Mononuclear cell (primary cell): Measurements from ENCODE around the gene MCOLN2. TPM values are rescaled to one million over a fixed set of nuclear protein-coding genes. Genes with fewer than 3 reads are reported as not detected.
"Not testable (repeated sequence)": the region's sequence is repeated elsewhere in the genome, so short reads cannot be mapped to it uniquely, and the experiment has no call there.

ENCODE experiments used
- H3K27me3 ChIP-seq: 2 replicates; pipeline ENCODE4 v1.6.0; 2011; ENCODE audit warnings: low read length, control low read depth; ENCODE audit not compliant: insufficient read depth
- H3K4me1 ChIP-seq: 2 replicates; pipeline ENCODE4 v1.5.1; 2011; ENCODE audit warnings: mild to moderate bottlenecking, low read length, control low read depth; ENCODE audit not compliant: insufficient read depth
- H3K4me3 ChIP-seq: 2 replicates; pipeline ENCODE4 v1.5.1; 2011; ENCODE audit warnings: mild to moderate bottlenecking, low read length, moderate library complexity
- H3K9me3 ChIP-seq: 2 replicates; pipeline ENCODE4 v1.5.1; 2011; ENCODE audit warnings: low read depth, mild to moderate bottlenecking, control low read depth, low read length
- total RNA-seq: library from RNA; depleted of rRNA; stranded (reverse); fragments of >200 nt; gene quantifications from one replicate; pipeline ENCODE4 v1.2.3, GENCODE V29; 2012

Gene MCOLN2
- total RNA-seq, 1 donor: 14.1 TPM

GRCh38 chr1:84997667-84998600 lies 1.0 kb upstream of the MCOLN2 start:
- Histone ChIP-seq H3K27me3 (peaks cover 52% of the 10 kb centered on the region), H3K4me1 (peaks cover 31% of the 10 kb centered on the region), H3K4me3 (peak overlapping the region; percentile 31), H3K9me3 (no peaks in the 10 kb centered on the region)

- Histone ChIP-seq H3K9me3 (no peaks in the 10 kb centered on the region), H3K4me1 (peaks cover 37% of the 10 kb centered on the region), H3K4me3 (peak overlapping the region; percentile 12), H3K27me3 (peaks cover 39% of the 10 kb centered on the region)
These were observed 1.2 kb downstream of the MCOLN2 start for GRCh38 chr1:84995484-84996334.

- Histone ChIP-seq H3K9me3 (no peaks in the 10 kb centered on the region), H3K4me3 (no peak overlapping the region), H3K27me3 (peaks cover 8% of the 10 kb centered on the region), H3K4me1 (peaks cover 22% of the 10 kb centered on the region)
These were observed 5.6 kb downstream of the MCOLN2 start for GRCh38 chr1:84991097-84991920.

GRCh38 chr1:84988588-84988987 lies 8.3 kb downstream of the MCOLN2 start:
- no peaks in the 10 kb centered on the region for H3K27me3 ChIP-seq
- H3K4me3 ChIP-seq: no peak overlapping the region
- no peaks in the 10 kb centered on the region for H3K9me3 ChIP-seq
- peaks cover 17% of the 10 kb centered on the region for H3K4me1 ChIP-seq

- H3K4me3 ChIP-seq, H3K27me3 ChIP-seq, H3K9me3 ChIP-seq: not testable (repeated sequence)
- peaks cover 15% of the 10 kb centered on the region for H3K4me1 ChIP-seq
These were observed 10.4 kb downstream of the MCOLN2 start for GRCh38 chr1:84986561-84986960.

GRCh38 chr1:84985365-84985764 lies 11.5 kb downstream of the MCOLN2 start:
- Histone ChIP-seq H3K27me3 (no peaks in the 10 kb centered on the region), H3K4me3 (no peak overlapping the region), H3K4me1 (peaks cover 11% of the 10 kb centered on the region), H3K9me3 (no peaks in the 10 kb centered on the region)

GRCh38 chr1:84982395-84982794 lies 14.5 kb downstream of the MCOLN2 start:
- Histone ChIP-seq H3K27me3 (no peaks in the 10 kb centered on the region), H3K9me3 (no peaks in the 10 kb centered on the region), H3K4me1 (no peaks in the 10 kb centered on the region), H3K4me3 (no peak overlapping the region)

GRCh38 chr1:84975035-84975434 lies 21.9 kb downstream of the MCOLN2 start:
- H3K4me1 ChIP-seq: peaks cover 23% of the 10 kb centered on the region
- H3K9me3 ChIP-seq: no peaks in the 10 kb centered on the region
- H3K27me3 ChIP-seq: no peaks in the 10 kb centered on the region
- no peak overlapping the region for H3K4me3 ChIP-seq

- Histone ChIP-seq H3K4me1 (peaks cover 23% of the 10 kb centered on the region), H3K9me3 (no peaks in the 10 kb centered on the region), H3K27me3 (no peaks in the 10 kb centered on the region), H3K4me3 (no peak overlapping the region)
These were observed 23.2 kb downstream of the MCOLN2 start for GRCh38 chr1:84973498-84974334.

GRCh38 chr1:84972377-84972987 lies 24.4 kb downstream of the MCOLN2 start:
- Histone ChIP-seq H3K9me3 (no peaks in the 10 kb centered on the region), H3K4me3 (no peak overlapping the region), H3K4me1 (peaks cover 23% of the 10 kb centered on the region), H3K27me3 (no peaks in the 10 kb centered on the region)

GRCh38 chr1:84971957-84972356 lies 25.0 kb downstream of the MCOLN2 start:
- H3K27me3 ChIP-seq: no peaks in the 10 kb centered on the region
- H3K9me3 ChIP-seq: no peaks in the 10 kb centered on the region
- peaks cover 23% of the 10 kb centered on the region for H3K4me1 ChIP-seq
- no peak overlapping the region for H3K4me3 ChIP-seq

- Histone ChIP-seq H3K4me3 (no peak overlapping the region), H3K4me1 (peaks cover 23% of the 10 kb centered on the region), H3K27me3 (no peaks in the 10 kb centered on the region), H3K9me3 (no peaks in the 10 kb centered on the region)
These were observed 27.2 kb downstream of the MCOLN2 start for GRCh38 chr1:84969489-84970250.

GRCh38 chr1:84968865-84969264 lies 28.0 kb downstream of the MCOLN2 start:
- Histone ChIP-seq H3K9me3 (no peaks in the 10 kb centered on the region), H3K4me3 (no peak overlapping the region), H3K27me3 (no peaks in the 10 kb centered on the region), H3K4me1 (peaks cover 16% of the 10 kb centered on the region)
